ENCODE measurements around the gene SLC7A14.

The SLC7A14 gene

GRCh38 chr3:170602556-170602955 is 16.7 kb upstream of the SLC7A14 start:
- no peaks in the 10 kb centered on the region for H3F3A ChIP-seq (ENCODE audit: insufficient read depth, low read length)

GRCh38 chr3:170600005-170600624 is 14.2 kb upstream of the SLC7A14 start:
- Histone ChIP-seq H3K4me1 (ENCODE audit: low read length) (no peaks in the 10 kb centered on the region), H3K9me3 (replicated peaks; ENCODE audit: insufficient read depth, low read length) (no peaks in the 10 kb centered on the region), H3K4me2 (ENCODE audit: low read depth, low read length) (no peak overlapping the region), H3K9me2 (replicated peaks; ENCODE audit: insufficient read depth, low read length) (no peaks in the 10 kb centered on the region), H3K27ac (ENCODE audit: low read length) (no peak overlapping the region), H3F3A (ENCODE audit: insufficient read depth, low read length) (no peaks in the 10 kb centered on the region), H3K36me3 (replicated peaks; ENCODE audit: insufficient read depth, low read length) (no peaks in the 10 kb centered on the region), H4K20me1 (ENCODE audit: insufficient read depth, low read length) (no peaks in the 10 kb centered on the region), H3K4me3 (ENCODE audit: low read length) (no peak overlapping the region), H3K27me3 (replicated peaks; ENCODE audit: insufficient read depth, low read length) (no peaks in the 10 kb centered on the region), H2AFZ (ENCODE audit: low read length) (no peak overlapping the region), H3K79me2 (ENCODE audit: low read length) (no peaks in the 10 kb centered on the region), H3K9ac (ENCODE audit: low read length) (no peak overlapping the region)
- TF ChIP-seq EZH2 (optimal IDR thresholded peaks at IDR 0.05; ENCODE audit: low read depth, low read length): no peak
- TF ChIP-seq EZH2phosphoT487 (IDR thresholded peaks at IDR 0.05; ENCODE audit: low read length): no peak
- TF ChIP-seq CTCF (IDR thresholded peaks at IDR 0.05; ENCODE audit: low read length): no peak
- no peak for DNase-seq

More at GRCh38 chr3:170602556-170602955, 16.7 kb upstream of the SLC7A14 start:
- Histone ChIP-seq H3K9ac (ENCODE audit: low read length) (no peak overlapping the region), H3K9me3 (replicated peaks; ENCODE audit: insufficient read depth, low read length) (no peaks in the 10 kb centered on the region), H3K36me3 (replicated peaks; ENCODE audit: insufficient read depth, low read length) (no peaks in the 10 kb centered on the region), H3K9me2 (replicated peaks; ENCODE audit: insufficient read depth, low read length) (no peaks in the 10 kb centered on the region), H3K4me1 (ENCODE audit: low read length) (no peaks in the 10 kb centered on the region), H3K79me2 (ENCODE audit: low read length) (no peaks in the 10 kb centered on the region), H3K27me3 (replicated peaks; ENCODE audit: insufficient read depth, low read length) (no peaks in the 10 kb centered on the region), H3K4me3 (ENCODE audit: low read length) (no peak overlapping the region), H4K20me1 (ENCODE audit: insufficient read depth, low read length) (no peaks in the 10 kb centered on the region), H3K4me2 (ENCODE audit: low read depth, low read length) (no peak overlapping the region), H2AFZ (ENCODE audit: low read length) (no peak overlapping the region), H3K27ac (ENCODE audit: low read length) (no peak overlapping the region)
- no peak for TF ChIP-seq CTCF (IDR thresholded peaks at IDR 0.05; ENCODE audit: low read length)
- no peak for TF ChIP-seq EZH2phosphoT487 (IDR thresholded peaks at IDR 0.05; ENCODE audit: low read length)
- no peak for TF ChIP-seq EZH2 (optimal IDR thresholded peaks at IDR 0.05; ENCODE audit: low read depth, low read length)
- DNase-seq: no peak

- H2AFZ ChIP-seq (ENCODE audit: low read length): no peak overlapping the region
- no peak for DNase-seq
- H4K20me1 ChIP-seq (ENCODE audit: insufficient read depth, low read length): no peaks in the 10 kb centered on the region
- H3K4me1 ChIP-seq (ENCODE audit: low read length): no peaks in the 10 kb centered on the region
- TF ChIP-seq EZH2phosphoT487 (IDR thresholded peaks at IDR 0.05; ENCODE audit: low read length): no peak
- no peak for TF ChIP-seq EZH2 (optimal IDR thresholded peaks at IDR 0.05; ENCODE audit: low read depth, low read length)
- TF ChIP-seq CTCF (IDR thresholded peaks at IDR 0.05; ENCODE audit: low read length): no peak
- H3K9ac ChIP-seq (ENCODE audit: low read length): no peak overlapping the region
- H3F3A ChIP-seq (ENCODE audit: insufficient read depth, low read length): no peaks in the 10 kb centered on the region
- H3K4me2 ChIP-seq (ENCODE audit: low read depth, low read length): no peak overlapping the region
- no peaks in the 10 kb centered on the region for H3K36me3 ChIP-seq (replicated peaks; ENCODE audit: insufficient read depth, low read length)
- no peaks in the 10 kb centered on the region for H3K9me2 ChIP-seq (replicated peaks; ENCODE audit: insufficient read depth, low read length)
- H3K79me2 ChIP-seq (ENCODE audit: low read length): no peaks in the 10 kb centered on the region
- H3K27ac ChIP-seq (ENCODE audit: low read length): no peak overlapping the region
- H3K4me3 ChIP-seq (ENCODE audit: low read length): no peak overlapping the region
- no peaks in the 10 kb centered on the region for H3K9me3 ChIP-seq (replicated peaks; ENCODE audit: insufficient read depth, low read length)
- no peaks in the 10 kb centered on the region for H3K27me3 ChIP-seq (replicated peaks; ENCODE audit: insufficient read depth, low read length)
Observed at GRCh38 chr3:170599091-170599490, 13.2 kb upstream of the SLC7A14 start.
